Measurements from ENCODE around the gene CD2BP2.

The CD2BP2 gene

GRCh38 chr16:30378236-30379157, 23.4 kb upstream of the CD2BP2 start:
- peak; percentile 99 for DNase-seq (ENCODE audit: low spot score)

DNA sequence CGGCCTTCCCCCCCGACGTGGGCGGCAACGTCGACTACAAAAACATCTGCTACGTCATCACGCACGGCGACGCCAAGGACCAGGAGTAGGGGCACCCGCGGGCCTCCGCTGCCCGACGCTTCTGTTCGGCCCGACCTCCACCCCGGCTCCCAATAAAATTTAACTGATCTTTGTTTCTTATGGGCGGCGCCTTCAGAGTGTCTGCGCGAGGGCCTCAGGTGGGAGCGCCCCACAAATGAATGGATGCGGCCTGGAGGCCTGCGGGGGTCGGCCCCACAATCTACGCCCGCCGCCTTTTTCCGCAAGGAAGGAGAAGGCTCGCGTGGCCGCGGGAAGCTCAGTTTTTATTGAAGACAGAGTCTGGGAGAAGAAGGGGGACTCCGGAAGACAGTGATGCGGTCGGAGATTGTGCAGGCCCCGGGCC, 22.7 kb upstream of the CD2BP2 start:
- DNase-seq (ENCODE audit: low spot score), result peak; percentile 83

GRCh38 chr16:30377050-30377811, 22.1 kb upstream of the CD2BP2 start:
- DNase-seq (ENCODE audit: low spot score), result no peak

DNA sequence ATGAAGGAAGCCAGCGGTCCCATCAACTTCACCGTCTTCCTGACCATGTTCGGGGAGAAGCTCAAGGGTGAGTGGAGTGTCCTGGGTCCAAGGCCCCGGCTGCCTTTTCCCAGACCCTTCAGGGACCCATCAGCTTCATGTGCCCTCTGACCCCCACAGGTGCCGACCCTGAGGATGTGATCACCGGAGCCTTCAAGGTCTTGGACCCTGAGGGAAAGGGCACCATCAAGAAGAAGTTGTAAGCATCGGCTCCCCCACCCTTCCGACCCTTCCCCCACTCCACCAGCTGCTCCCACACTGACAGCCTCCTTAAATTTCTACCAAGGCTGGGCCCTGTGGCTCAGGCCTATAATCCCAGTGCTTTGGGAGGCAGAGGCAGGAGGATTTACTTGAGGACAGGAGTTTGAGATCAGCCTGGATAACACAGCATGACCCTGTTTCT, 21.4 kb upstream of the CD2BP2 start:
- no peak for DNase-seq (ENCODE audit: low spot score)

DNA sequence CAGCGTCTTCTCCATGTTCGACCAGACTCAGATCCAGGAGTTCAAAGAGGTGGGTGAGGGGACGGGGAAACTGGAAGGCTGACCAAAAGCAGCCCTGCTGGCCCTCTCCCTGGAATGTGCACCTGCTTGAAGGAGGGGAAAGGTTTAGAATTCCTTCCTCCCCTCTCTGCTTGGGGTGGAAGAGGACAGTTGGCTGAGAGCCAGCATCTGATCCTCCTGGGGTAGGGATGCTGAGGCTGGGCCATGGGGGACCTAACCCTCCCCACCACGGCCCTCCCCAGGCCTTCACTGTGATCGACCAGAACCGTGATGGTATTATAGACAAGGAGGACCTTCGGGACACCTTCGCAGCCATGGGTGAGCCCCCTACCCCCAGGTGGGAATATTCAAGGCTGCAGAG, 20.8 kb upstream of the CD2BP2 start:
- no peak for DNase-seq (ENCODE audit: low spot score)

DNA sequence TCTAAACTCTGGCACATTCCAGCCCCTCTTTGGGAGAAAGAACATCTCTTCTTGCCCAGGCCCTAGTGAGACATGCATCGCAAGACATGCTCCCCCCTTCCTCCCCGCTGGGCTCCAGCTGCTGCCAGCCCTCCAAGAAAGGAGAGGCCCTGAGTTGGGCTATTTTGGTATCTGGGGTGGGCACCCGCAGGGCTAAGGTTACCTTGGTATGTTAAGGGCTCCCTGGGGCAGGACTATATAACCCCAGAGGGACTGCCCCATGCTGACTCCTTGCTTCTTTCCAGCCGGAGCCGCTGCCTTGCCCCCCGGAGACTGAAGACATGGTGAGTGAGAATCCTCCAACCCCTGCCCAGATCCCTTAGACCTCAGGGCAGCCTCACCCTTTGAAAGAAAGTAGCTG, 19.4 kb upstream of the CD2BP2 start, which contains the start of gene MYL11:
TSS of gene MYL11 (plus strand) at position 265 of the 400 bp plus-strand sequence. CDS start at position 321, 56 bp downstream.
- no peak for DNase-seq (ENCODE audit: low spot score)

- DNase-seq (ENCODE audit: low spot score), result no peak
Measured at GRCh38 chr16:30372725-30373124, 17.6 kb upstream of the CD2BP2 start.

DNA sequence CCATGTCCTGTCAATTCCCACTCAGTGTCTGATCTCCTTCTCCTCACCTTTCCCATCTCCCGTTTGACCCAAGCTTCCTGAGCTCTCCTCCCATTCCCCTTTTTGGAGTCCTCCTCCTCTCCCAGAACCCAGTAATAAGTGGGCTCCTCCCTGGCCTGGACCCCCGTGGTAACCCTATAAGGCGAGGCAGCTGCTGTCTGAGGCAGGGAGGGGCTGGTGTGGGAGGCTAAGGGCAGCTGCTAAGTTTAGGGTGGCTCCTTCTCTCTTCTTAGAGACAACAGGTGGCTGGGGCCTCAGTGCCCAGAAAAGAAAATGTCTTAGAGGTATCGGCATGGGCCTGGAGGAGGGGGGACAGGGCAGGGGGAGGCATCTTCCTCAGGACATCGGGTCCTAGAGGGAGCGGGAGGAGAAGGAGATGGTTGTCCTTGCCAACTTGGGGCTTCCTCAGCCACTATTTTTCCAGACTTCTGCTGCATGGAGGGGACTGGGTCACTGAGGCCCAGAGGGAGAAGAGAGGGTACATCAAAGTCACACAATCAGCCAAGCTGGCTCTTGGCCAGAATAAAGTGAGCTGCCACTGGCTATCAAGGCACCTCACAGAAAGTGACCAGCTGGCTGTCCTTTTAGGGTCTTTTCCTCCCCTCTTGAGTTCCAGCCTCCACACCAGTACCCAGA, 17.1 kb upstream of the CD2BP2 start:
- DNase-seq (ENCODE audit: low spot score), result no peak

GRCh38 chr16:30371248-30371816, 16.2 kb upstream of the CD2BP2 start:
- DNase-seq (ENCODE audit: low spot score), result no peak

GRCh38 chr16:30370456-30371247, 15.5 kb upstream of the CD2BP2 start, which contains the start of gene TBC1D10B:
Gene TBC1D10B, minus strand, starts transcription at chr16:30370494. Its CDS starts 311 bp downstream, at chr16:30370183.
- DNase-seq (ENCODE audit: low spot score), result peak; percentile 98

- DNase-seq (ENCODE audit: low spot score), result no peak
Measured at GRCh38 chr16:30369938-30370455, 14.9 kb upstream of the CD2BP2 start.

- no peak for DNase-seq (ENCODE audit: low spot score)
Measured at GRCh38 chr16:30369091-30369937, 14.2 kb upstream of the CD2BP2 start.

DNA sequence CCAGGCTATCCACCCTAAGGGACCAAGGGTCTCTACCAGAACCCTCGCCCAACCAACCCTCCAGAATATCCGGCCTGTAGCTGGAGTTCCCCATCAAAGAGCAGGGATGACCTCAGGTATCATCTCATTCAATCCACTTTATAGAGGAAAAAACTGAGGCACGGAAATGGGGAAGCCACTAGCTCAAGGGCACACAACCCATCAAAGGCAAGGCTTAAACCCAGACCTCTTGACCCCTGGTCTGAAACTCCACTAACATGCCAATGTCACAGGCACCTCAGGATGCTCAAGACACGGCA, 13.6 kb upstream of the CD2BP2 start:
- DNase-seq (ENCODE audit: low spot score), result no peak

DNA sequence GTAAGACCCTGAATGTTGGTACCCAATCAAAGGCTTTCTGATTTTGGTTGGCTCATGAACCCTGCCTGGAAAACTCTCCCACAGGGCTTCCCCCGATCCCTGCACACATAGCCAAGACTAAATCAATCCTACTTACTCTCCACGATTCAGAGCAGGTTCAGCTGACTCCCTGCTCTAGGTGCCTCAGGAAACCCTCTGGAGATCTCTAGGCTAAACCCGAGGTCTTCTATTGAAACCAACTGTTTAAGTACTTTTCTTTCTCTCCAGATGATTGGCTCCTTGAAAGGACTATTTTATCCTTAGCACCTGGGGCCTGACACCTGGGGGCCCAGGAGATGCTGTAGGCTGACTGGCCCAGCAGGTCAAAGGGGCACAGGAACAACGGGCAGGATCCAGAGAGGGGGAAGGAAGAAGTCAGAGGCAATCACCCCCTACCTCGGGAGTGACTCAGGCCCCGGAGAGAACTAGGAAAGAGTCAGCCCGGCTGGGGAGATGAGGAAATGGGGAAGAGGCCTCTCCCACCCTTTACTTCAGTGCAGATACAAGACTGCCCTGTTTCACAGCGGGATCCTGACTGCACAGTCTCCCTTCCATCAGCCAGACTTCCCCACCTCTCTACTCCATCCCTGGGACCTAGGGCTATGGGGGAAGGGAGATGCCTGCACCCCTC, 13.1 kb upstream of the CD2BP2 start:
- peak; percentile 64 for DNase-seq (ENCODE audit: low spot score)

DNA sequence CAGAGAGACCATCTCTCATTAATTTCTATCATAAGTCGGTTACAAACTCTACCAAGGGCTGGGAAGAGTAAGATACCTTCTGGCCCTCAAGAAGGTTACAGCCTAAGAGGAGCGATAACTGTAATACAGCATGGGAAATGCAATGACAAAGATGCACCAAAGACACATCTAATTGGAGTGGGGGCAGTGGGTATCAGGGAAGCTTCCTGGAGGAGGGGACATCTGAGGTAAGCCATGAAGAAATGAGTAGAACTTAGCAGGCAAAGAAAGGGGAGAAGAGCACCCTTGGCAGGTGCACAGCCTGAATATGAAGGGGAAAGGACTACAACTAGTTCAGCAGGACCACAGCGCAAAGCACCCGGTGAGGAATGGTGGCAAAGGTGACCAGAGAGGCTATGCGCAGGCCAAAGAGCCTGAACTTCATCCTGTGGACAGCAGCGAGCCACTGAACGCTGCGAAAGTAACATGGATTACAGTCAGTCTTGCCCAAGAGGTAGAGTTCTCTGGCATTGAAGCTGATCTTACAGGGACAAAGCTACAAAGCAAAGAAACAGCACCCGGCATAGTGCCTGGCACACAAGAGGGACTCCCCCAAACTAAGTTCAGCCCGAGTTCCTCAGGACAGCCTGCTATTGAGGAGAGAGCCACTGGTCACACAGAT, 12.4 kb upstream of the CD2BP2 start:
- DNase-seq (ENCODE audit: low spot score), result no peak

DNA sequence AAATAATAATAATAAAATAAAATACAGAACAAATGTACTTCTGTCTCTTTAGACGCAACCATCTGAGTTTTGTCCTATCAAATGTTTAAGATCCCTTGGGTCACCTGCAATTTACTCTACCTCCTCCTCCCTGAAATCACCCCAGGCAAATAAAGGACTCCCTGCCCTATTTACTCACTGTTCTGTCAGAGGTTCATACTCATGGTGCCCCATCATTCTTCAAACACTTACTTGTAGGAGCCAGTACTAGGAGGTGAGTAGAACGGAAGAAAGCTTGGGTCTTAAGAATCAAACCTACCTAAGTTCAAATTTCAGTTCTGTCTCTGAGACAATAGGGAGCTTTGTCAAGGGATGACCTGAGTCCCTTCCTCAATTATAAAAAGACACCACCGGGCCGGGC, 11.4 kb upstream of the CD2BP2 start:
- DNase-seq (ENCODE audit: low spot score), result no peak

DNA sequence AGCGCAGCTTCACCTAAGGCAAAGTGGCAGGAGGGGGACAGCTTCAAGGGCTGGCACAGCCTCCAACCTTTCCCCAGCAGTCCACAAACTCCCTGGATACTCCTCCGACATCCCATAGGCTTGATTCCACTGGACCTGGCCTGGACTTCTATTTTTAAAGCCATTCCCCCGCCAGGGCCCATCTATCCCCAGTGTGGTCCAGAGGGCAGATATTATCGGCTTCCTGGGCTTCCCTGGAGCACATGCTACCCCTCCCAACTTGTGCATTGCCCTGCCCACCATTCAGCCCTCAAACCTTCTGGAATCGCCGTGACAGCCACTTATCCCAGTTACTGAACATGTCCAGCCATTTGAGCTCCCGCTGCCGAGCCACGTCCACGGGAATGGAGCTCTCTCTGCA, 10.1 kb upstream of the CD2BP2 start:
- DNase-seq (ENCODE audit: low spot score), result no peak

GRCh38 chr16:30361180-30361579, 6.1 kb upstream of the CD2BP2 start:
- no peak for DNase-seq (ENCODE audit: low spot score)

DNA sequence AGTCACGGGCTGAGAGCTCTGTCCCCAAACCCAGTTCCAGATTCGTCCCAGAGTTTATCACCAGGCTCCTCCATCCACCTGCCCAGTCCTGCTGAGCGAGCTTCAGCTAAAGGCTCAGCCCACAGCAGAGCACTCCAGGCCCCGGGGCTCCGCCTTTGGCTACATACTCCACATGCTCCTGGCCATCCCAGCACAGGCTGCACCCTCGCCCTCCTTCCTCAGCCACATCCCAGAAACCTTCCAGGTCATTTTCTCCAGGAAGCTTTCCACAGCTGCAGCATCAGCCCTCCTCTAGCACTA, 4.7 kb upstream of the CD2BP2 start:
- DNase-seq (ENCODE audit: low spot score), result no peak

Measured in AG08396 (cell line).